Stimulated activated CD4-positive, alpha-beta T cell treated with anti-CD3 and anti-CD28 coated beads, Interleukin-2, amount 100 ng/mL, for 48 hours (primary cell): ENCODE results near the gene PITPNC1.
A peak's percentile ranks its signal among the peaks of the same experiment; 100 is the strongest.
"Not testable (repeated sequence)": the region's sequence is repeated elsewhere in the genome, so short reads cannot be mapped to it uniquely, and the experiment has no call there.

Experiments used
- DNase-seq, 2 donors: peaks; one replicate each; pipeline ENCODE4 v3.0.0-alpha.2; 2020

Gene PITPNC1

DNA sequence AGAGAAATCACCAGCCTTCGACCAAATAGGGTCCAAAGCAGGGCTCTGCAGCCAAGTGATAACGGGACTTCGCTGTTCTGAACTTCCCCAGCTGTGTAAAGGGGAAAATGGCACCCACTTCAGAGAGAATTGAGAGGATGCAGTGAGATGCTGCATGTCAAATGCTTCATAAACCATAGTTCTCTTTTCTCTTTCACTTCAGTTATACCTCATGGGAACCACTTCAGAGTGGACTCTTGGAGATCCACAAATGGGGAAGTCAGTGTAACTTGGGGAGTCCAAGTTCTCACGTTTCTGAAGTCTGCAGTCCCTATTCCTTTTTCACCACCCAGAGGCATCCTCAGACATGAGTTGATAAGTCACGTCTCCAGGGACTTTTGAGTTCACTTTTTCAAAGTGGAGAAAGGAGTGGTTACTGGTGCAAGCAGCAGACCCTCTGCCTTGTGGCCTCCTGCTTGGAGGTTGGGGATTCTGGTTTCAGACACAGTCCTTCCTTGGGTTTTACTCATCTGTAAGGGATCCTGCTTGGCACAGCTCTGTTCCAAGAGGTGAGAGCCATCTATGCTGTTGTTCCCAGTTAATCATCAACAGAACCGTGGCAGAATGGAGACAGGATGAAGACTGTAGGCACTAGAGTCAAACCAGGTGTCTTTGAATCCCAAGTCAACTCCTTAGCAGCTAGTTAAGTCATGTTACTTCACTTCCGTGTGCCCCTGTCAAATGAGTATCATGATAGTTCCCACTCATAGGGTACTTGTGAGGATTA lies 217.2 kb downstream of the PITPNC1 start:
- no peak for DNase-seq

DNA sequence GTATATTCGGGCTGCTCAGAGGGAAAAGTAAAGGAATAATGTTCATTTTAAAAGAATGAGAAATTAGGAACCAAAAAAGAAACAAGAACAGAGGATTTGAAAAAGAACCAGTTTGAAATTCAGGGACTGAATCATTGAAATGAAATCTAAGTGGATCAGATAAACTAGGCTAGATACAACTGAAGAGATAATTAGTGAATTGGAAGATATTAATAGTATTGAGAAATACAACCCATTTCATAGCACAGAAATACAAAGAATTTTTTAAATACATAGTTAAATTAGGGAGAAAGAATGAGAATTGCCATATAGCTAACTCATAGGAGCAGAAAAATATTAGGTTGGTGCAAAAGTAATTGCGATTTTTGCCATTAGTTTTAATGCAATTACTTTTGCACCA lies 223.3 kb downstream of the PITPNC1 start:
- DNase-seq: no peak

DNA sequence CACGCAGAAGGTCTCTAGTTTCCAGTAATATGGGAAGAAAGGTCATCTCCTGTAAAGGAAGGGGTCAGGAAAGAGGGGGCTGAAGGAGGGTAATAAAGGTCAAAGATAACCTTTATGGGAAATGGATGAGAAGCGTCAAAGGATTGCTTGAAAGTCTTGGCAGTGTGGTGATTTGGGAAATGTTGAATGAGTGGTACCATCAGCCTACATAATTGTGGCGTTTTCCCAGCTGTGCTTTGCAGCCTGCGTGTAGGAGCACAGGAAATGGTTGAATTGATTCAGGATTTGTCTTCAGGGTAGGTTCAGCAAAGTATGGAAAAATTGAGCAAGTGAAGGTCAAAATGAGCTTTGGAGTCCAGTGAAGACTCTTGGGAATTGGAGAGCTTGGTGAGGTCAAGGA lies 224.8 kb downstream of the PITPNC1 start:
- DNase-seq: no peak

DNA sequence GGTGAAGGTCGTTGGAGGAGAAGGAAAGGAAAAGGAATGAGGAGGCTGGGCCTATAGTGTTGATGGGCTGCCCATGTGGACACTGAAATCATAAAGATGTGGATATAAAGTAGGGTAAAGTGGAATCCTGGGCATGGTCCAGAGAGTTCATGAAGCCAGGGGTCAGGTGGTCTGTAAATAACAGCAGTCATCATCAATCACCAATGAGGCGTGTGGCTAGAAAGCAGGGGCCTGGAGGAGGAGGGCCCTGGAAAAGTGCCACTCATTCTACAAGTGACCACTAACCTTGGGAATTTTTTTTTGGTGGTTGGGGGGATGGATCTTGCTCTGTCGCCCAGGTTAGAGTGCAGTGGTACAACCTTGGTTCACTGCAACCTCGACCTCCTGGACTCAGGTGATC lies 225.4 kb downstream of the PITPNC1 start:
- no peak for DNase-seq

DNA sequence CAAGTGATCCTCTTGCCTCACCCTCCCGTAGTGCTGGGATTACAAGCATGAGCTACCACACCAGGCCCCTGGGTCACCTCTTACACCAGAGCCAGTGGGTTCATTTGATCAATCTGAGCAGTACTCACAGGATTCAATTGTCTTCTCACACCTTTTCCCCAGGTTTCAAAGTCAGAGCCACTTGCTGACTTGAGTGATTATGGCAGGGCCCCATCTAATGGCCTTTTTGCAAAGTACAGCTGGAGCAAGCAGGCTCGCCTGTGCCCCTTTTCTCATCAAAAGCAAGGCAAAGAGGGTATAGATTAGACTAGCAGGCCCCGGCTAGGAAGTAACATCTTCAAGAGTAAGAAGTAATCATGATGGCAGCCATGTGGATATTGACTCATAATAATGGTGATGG lies 225.9 kb downstream of the PITPNC1 start:
- DNase-seq: peak; percentile 21 to 30

DNA sequence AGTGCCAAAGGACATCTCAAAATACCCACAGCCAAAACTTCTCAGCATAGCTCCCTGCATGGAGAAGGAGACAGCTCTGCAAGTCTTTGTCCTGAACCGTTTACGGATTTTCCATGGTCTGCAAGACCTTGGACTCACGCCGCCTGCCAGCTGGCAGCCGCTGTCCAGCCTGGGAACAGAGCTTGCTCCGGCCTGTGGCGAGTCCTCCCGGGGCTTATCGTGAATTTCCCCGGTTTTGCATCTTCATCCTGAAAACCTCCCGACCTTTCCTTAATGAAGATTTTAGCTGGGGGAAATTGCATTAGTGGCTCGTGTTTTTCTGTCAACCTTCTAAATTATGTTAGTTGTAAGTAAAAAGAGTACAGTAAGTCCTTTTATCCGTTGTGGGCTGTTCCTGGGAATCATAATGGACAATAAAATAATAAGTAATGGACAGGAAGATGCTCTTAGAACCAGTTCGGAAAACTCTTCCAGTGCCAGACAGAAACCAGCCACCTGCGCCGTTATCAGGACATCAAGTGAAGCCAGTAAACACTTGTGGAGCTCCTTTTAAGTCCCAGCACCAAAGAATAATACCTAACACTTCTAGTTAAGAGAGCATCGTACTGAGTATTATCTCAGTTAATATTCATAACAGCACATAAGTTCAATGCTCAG lies 228.3 kb downstream of the PITPNC1 start:
- DNase-seq: no peak

DNA sequence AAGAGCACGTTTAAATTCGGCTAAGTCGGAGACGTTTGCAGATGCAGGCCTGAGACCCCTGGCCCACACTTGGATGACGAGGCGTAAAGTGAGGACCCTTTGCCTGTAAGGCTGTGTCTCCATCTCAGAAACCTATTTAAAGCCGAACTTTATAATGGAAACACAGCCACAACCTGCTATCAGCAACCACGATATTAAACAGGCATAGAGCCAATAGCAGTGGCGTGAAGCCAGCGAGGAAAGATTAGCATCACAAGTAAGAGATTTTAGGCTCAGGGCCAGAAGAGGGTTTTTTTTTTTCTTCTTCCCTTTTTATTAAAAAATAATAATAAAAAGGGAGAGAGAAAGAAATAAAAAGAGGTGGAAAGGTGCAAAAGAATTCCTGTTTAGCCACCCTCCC lies 229.4 kb downstream of the PITPNC1 start:
- DNase-seq: no peak

DNA sequence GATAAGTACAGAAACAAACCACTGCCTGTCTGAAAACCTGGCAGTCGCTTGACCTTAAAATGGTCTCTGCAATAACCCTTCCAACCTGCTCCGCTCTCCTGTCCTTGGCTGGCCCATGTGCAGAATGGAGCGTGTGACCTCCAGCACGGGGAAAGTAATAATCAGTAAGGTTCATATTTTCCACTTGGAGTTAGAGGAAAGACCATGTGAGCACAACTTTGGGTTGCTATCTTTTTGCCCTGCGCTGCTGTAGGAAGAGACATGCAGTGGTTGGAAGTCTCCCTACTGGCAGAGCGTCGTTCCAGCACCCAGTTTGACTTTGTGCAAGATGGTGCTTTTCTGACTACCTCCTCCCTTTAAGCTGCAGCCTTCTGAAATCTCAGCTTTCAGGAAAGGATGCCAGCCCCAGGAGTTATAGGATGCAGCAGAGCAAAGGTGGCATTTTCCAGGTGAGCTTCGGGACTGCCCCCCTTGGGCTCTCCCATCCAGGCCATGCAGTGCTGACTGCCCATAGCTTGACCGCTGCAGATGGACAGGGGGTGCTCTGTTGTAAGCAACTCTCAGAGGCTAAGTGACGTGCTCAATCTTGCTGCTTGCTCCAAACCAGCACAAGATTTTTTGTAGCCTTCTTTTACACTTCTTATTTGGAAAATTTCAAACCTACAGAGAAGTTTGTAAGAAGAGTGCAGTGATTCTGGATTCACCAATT lies 230.0 kb downstream of the PITPNC1 start:
- no peak for DNase-seq

DNA sequence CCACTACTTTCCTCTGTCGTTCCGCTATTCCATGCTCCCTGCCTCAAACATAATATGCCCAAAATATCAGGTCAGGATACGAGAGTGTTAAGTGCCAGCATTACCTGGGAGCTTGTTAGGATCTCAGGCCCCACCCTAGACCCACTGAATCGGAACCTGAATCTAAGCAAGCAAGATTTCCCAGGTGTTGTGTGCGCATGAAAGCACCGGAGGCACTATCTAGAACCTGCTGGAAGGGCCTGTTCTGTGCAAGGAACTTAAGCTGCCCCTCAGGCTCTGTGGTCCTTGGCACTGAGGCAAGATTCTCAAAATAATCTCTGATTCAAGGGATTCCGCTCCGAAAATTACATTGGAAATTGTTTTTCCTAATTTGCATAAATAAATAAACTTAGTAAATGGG lies 233.0 kb downstream of the PITPNC1 start:
- DNase-seq: no peak

DNA sequence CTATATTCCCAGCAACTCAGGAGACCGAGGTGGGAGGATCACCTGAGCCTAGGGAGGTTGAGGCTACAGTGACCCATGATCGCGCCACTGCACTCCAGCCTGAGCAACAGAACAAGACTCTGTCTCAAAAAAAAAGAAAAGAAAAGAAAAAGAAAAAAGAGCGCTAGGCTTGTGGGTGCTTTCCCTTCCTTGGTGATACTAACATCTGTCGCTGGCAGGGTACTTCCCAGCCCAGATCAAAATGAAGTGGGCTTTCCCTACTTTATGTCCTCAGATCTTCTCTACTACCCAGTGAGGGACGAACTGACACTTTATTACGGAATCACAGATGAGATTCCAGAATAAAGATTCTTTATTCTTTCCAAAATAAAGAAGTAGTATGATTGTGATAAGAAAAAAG lies 236.9 kb downstream of the PITPNC1 start:
- no peak for DNase-seq

DNA sequence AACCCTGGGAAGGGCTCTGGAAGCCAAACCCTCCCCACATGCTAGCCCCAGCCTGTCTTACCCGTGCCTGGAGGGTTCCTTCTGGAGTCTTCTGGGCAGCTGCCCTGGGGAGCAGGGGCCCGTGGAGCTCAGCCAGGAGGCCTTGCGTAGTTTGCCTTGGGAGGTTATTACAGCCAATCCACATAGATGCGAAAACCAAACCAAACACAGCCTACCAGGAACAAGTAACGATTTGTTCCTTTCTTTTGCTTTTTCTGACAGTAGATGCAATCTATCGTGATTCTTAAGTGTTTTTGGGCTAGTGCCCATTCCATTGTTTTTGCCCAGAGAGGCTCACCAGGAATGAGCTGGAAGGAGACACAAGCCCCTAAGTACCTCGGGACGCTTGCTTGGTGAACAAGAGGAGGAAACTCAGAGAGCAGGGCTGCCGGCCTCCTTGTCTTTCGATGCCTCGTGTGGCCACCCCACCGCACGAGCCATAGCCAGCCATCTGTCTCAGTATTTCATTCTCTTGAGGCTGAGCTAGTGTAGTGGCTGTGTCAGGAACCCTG lies 238.0 kb downstream of the PITPNC1 start:
- no peak for DNase-seq

DNA sequence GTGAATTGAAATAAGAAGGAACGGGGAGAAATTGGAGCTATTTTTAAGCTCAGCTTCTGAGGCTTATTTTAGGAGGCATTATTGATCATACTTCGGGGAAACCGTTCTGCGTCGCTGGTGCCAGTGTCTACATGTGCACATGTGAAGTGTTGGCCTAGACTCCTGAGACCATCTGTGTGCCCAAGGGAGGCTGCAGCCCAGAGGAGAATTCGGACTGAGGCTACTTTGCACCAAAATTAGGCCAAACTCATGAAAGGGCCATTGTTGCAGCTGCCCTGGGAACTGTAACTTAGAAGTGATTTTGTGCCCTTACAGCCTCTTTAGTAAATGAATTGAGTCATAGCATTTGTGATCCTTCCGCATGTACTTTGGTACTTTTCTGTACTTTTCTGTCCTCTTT lies 238.7 kb downstream of the PITPNC1 start:
- DNase-seq: no peak

DNA sequence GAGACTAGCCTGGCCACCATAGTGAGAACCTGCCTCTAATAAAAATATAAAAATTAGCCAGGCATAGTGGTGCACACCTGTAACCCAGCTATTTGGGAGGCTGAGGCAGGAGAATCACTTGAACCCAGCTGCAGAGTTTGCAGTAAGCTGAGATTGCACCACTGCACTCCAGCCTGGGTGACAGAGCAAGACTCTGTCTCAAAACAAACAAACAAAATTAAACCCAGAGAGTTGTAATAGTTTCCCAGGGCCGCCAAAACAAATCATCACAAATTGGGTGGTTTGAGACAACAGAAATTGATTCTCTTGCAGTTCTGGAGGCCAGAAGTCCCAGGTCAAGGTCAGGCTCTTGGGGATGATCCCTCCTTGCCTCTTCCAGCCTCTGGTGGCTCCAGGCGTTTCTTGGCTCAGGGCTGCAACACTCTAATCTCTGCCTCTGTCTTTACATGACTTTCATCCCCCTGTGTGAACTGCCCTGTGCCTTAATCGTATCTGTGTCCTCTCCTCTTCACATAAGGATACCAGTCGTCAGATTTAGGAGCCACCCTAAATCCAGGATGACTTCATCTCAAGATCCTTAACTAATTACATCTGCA lies 240.3 kb downstream of the PITPNC1 start:
- DNase-seq: no peak

DNA sequence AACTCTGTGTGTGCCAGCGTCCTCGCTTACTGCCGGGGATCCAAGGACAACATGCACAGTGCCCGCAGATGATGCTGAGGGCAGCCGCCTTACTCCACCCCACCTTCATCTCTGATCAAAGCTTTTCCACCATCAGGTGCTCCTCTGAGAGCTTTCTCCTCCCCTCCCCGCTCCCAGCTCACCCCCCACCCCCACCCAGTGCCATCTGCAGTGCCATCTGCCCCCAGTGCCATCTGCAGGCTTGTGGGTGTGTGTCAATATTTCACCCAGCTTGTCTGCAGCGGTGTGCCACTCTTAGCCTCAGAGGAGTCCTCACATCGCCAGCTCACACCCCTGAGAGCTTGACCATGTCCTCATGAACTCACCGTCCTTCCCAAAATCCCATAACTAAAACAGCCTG lies 242.5 kb downstream of the PITPNC1 start:
- DNase-seq: no peak

DNA sequence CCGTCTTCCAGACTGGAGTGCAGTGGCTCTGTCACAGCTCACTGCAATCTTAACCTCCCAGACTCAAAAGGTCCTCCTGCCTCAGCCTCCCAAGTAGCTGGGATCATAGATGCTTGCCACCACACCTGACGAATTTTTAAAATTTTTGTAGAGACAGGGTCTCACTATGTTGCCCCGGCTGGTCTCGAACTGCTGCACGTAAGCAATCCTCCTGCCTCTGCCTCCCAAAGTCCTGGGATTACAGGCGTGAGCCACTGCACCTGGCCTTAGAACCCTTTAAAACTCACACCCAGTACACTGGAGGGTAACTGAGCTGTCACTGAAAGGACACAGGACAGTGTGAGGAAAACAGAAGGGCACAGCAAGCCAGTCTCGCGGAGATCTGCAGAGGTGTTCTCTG lies 243.0 kb downstream of the PITPNC1 start:
- DNase-seq: no peak

DNA sequence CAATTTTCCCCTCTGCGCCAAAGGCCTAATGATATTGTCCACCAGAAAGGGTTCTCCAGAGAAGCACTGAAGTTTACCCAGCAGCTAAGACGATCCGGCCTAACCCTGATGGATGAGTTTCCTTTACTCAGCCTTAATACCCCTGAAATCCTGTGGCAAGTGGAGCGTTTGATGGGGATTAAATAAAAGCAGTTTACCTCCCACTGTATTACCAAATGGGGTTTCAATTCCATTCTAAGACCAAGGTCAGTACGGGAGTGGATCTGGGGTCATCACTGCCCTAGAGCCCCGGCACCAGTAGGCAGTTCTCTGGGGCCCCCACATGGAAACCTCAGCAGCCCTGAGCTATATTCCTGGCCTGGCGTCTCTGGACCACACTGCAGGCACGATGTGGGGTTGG lies 243.6 kb downstream of the PITPNC1 start:
- no peak for DNase-seq

DNA sequence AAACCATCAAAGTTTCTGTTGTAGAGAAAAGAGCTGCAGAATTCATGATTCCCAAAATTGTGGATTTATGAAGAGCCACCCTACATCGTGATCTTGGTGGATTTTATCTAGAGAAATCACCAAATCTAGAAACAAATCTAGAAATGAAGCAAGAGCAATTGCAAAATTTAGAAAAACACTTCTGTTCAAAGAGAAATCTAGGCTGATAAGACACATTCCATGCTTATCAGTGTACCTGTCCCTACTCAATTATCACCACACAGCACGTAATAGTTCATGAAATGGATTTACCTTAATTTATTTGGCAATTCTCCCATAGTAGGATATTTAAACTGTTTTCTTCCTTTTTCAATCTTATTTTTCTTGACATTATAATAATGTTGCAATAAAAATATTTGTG lies 246.7 kb downstream of the PITPNC1 start:
- no peak for DNase-seq

DNA sequence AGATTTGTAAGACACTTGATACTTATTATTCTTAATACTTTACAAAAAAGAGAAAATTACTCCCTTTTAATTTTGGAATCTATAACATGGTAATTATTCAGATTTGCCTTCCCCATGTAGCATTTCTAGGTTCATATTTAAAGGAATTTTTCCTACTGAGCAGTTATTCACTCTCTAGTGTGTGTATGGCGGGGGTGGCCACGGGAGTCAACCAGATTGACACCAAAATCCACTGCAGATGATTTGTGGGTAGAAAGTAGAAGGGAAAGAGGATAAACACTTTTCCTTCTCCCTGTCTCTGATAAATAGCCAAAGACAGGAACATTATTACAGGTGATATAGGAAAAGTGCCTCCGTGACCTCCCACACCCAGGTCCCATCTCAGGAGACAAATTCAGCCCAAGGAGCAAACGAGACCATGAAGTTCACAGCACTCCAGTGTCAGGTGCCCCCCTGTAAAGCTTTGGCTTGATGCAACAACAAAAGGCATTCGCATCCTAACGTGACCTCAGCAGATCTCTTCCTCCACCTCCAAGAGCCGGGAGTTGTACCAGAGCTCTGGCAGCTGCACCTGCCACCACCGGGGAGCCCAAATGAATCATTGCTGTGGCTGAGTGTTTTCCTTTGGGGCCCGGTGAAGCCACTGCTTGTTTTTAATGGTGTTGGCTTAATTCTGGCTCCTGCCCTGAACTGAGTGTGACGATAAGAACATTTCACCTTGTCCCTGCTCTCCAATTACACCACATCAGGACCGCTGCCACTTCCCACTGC lies 248.0 kb downstream of the PITPNC1 start:
- DNase-seq: no peak

DNA sequence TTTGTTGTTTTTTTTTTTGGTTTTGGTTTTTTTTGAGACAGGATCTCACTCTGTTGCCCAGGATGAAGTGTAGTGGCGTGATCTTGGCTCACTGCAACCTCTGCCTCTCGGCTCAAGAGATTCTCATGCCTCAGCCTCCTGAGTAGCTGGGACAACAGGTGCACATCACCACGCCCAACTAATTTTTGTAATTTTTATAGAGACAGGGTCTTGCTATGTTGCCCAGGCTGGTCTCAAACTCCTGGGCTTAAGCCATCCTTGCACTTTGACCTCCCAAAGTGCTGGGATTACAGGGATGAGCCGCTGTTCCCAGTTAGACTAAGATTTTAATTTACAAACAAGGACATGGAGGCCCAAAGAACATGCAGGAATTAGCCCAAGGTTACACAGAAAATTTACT lies 248.9 kb downstream of the PITPNC1 start:
- DNase-seq: no peak

DNA sequence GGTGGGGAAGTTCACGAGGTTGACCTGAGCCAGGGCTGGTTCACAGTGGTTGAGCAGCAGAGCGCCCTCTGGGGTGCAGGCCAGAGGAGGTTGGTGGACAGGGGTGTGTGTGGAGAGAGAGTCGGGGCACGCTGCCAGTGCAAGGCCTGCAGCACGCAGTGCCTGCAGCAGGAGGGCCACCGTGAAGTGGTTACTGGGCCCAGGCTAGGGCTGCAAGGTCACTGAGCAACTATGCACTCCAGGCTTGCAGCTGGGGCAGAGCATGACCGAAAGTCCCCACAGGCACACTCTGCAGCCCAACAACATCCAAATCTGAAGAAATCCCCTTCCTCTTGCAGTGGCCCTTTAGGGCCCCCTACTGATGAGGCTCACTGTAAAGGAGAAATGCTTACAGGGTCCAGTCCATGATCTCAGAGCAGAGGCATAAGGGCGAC lies 251.5 kb downstream of the PITPNC1 start:
- DNase-seq: no peak

DNA sequence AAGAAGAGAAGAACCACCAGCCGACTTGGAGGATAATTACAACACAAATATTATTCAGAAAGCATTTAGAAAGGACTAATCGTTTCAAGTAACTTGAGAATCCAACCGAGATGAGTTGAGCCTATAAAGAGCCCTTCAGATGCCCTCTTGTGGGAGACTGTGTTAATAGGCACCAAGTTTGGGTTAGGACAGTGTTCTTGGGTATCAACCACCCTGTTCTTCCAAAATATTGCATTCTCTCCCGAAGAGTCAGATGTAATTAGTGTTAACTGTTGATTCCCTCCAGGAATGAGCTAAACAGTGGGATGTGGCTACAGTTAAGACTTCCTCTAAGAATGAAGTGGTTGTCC lies 252.9 kb downstream of the PITPNC1 start:
- DNase-seq: no peak

DNA sequence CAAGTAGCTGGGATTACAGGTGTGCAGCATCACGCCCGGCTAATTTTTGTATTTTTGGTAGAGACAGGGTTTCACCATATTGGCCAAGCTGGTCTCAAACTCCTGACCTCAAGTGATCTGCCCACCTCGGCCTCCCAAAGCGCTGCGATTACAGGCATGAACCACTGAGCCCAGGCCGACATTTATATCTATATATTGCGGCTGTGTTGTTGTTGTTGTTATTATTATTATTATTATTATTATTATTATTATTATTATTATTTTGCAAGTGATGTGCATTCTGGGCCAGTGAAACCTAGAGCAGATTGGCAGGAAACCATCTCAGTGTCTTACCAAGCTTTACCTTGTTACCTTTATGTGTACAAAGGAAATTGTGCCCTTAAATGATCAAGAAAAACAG lies 253.8 kb downstream of the PITPNC1 start:
- not testable (repeated sequence) for DNase-seq

DNA sequence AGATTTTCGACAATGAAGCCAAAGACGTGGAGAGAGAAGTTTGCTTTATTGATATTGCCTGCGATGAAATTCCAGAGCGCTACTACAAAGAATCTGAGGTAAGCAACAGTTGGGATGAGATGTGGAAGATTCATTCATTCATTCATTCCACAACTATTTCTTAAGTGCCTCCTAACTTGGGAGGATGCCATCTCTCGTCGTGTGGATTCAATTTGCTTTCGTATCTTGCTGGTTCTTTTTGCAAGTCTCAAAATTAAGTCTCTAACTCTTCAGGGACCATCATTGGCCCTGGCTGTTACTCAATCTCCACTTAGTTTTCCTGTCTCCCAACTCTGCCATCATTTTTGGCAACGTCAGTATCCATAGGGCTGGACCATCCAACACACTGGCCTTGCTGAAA lies 255.1 kb downstream of the PITPNC1 start:
- no peak for DNase-seq
